8988T (cell line): Measurements from ENCODE around the gene TGIF1.
"Not testable (repeated sequence)": the region's sequence is repeated elsewhere in the genome, so short reads cannot be mapped to it uniquely, and the experiment has no call there.

Experiments
- DNase-seq: peaks from one replicate; pipeline ENCODE4 v3.0.0; 2011

Gene TGIF1

DNA sequence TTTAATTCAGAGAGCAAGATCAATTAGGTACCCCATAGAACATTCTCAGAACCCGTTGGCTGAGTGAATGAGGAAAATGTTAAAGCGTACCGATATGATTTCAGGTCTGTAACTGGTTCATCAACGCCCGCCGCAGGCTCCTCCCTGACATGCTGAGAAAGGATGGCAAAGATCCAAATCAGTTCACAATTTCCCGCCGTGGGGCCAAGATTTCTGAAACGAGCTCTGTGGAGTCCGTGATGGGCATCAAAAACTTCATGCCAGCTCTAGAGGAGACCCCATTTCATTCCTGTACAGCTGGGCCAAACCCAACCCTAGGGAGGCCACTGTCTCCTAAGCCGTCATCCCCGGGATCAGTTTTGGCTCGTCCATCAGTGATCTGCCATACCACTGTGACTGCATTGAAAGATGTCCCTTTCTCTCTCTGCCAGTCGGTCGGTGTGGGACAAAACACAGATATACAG is 7.3 kb downstream of the TGIF1 start:
- DNase-seq, result no peak

DNA sequence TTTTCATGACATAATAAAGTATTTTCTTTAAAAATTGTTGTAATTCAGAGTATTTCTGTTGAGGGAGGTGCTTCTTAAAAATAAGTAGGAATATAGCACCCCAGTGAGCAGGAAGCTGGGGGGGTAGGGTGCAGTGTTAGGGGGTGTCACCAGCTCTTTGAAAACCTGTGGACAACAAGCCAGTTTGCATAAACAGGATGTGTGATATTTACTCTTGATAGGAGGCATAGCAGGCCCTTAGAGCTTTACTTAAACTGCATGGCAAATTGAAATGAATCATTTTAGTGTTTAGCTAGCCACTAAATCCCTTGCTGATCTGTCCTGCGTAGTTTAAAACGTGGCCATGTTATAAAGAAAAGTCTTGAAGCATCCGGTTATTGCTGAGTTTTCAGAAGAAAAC is 8.4 kb downstream of the TGIF1 start:
- no peak for DNase-seq

DNA sequence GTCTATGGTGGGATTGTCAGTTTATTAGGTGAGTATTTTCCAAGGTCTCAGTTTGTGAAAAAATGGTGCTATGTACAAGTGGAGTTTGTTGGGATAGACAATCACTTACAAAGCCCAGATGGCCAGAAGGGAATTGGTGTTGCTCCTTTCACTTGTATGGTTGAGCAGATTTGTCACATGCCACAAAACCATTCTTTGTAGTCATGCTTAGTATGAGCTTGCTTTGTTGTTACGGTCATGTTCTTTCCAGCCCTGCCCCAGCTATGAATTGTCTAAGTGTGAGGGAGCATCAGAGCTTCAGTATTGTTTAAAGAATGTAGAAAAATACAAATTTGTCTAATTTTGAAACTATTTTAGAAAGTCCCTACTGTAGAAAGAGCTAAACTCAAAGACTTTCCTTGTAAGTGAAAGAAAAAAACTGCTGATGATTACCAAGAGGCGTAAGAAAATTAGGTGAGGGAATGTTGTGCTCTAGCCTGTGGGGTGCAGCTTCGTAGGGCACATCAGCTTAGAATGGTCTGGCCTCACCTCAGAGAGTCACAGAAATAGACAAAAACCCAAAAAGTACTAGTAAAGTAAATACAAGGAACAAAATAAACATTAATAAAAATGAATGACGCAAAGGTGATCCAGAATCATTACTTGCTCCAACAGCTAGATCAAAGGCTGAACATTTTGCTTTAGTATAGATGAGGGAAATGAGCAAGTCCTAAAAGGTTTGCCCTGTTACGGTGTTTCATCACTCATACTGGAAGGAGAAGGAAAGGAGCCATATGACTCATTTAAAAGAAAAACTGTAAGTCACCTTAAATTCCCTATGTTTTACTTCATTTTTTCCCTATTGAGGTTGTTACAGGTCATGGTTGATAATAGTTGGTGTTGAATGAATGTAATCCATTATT is 9.2 kb downstream of the TGIF1 start:
- no peak for DNase-seq

DNA sequence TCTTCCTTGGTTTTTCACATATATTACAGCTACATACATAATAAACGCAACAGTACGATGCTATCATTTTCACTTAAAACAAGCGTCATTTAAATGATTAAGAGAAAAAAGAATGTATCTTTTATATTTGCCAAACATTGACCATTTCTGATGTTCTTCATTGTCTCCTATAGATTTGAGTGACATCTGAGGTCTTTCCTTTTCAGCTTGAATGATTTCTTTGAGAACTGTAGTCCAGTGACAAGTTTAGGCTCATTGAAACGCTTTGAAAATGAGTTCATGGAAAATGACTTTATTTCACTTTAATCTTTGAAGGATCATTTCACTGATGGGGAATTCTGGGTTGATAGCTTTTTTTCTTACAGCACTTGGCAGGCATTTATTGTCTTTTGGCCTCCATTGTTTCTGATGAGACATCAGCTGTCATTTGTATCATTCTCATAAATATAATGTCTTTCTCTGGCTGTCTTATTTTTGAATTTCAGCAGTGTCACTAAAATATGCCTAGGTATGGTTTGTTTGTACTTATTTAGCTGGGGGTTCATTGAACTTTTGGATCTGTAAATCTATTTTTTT is 10.9 kb downstream of the TGIF1 start:
- no peak for DNase-seq

DNA sequence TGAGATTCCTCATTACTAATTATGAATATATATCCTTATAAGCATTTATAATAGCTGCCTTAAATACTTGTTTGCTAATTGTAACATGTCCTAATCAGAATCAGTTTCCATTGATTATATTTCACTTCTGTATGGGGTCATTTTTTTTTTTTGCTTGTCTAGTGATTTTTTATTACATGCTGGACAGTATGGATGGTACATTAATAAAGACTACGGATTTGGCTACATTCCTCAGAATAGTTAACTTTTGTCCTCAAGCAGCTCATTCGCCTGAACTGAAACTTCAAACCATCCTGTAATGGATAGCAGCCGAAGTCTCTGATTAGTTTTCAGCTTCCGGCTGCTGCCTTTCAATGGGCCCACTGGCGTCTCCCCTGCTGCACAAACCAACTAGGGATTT is 11.7 kb downstream of the TGIF1 start:
- no peak for DNase-seq

DNA sequence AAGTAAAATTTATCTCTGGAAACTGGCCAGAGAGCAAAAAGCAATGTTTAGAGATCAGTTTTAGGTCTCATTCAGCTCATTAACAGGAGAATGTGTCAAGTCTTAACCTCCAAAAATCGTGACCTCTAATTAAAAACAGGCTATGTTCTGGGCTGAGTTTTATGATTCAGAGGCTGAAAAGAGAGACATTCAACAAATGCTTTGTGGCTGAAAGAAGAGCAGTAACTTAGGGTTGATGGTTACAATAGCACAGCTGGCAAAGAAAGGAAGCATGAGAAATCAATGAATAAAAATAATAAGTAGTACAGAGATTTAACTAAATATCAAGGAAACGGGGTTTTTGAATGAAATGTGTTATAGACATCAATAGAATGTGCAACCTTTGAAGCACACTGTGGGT is 13.1 kb downstream of the TGIF1 start:
- DNase-seq, result no peak

DNA sequence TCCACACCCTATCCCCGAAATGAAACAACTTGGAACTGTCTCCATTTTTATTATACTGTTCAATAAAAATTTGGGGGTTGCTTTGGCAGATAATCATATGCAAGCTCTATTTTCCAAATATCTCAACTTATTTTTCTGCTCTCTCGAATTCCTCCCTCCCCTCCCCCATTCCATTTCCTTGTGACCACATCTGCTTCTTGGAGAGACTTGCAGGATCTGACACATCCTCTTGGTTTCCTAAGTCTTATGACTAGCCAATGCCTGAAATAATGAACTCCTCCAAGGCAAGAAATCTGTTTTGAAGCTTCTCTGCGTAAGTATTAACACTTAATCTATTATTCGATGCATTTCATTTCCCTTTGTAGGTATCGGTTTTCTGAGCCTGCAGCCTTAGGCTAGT is 16.1 kb downstream of the TGIF1 start:
- DNase-seq, result no peak

DNA sequence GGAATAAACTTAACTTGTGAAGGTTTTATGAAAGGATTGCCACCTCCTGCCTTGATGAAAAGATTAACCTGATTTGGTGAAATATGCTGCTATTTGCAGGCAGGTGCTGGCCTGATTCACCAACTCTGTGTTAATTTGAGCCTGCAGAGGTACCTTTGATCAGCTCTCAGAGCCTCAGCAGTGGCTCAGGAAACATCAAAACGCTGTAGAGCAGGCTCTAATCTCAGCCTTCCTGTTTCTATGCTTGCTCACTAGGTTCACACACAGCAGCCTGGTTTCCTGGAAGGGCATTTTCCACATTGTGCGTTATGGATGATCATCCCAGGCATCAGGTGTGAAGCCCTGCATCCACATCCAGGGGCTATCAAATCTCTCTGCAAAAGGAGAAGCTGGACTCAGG is 16.9 kb downstream of the TGIF1 start:
- no peak for DNase-seq

DNA sequence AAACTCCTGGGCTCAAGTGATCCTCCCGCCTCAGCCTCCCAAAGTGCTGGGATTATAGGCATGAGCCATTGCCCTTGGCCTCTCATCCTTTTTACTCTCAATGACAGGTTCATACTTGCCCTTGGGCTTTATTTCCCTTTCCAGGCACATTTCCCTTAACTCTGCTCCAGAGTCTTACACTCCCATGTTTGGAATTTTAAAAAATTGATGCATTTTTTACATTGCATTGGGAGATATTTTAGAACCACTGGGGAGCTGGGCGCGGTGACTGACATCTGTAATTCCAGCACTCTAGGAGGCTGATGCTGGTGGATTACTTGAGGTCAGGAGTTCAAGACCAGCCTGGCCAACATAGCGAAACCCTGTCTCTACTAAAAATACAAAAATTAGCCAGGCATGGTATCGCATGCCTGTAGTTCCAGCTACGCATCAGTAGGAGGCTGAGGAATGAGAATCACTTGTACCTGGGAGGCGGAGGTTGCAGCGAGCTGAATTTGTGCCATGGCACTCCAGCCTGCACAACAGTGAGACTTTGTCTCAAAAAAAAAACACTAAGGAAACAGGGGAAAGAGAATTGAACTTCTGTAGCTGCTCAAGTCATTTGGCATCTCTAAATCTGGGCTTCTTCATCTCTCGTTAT is 18.2 kb downstream of the TGIF1 start:
- DNase-seq, result no peak

DNA sequence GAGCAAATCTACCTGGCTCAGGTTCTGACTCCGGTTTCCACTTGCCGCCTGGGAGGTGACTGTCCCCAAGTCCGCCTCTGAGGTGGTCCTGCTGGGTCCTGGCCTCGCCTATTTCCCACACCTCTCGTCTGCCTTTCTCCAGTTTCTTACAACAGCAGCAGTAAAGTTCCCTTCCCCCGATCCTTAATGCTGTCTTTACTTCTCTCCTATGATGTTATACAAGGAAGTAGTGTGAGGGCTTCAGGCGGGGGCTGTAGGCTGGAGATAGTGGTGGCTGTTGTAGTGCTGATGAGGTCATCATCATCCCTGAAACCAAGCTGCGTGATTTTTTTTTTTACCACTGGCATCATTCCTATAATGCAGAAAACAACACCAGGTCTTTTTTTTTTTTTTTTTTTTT is 18.9 kb downstream of the TGIF1 start:
- no peak for DNase-seq

DNA sequence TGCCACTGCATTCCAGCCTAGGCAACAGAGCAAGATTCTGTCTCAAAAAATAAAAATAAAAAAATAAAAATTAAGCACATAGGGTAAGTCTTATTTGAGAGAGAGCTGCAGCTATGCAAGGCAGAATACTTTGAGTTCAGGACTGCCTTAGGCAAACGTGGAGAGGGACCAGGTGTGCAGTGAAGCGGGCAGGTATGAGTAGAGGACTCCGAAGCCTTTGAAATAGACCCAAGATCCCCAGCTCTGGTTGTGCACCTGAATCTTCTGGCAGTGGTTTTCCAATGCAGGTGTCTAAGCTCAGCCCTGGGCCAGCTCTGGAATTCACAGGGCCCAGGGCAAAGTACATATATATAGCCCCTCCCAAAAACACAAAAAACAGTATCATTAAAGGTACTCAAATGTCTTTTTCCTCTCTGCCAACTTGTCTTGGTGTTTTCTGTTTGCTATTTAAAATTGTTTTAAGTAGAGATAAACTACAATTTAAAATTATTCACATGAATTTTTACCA is 21.2 kb downstream of the TGIF1 start:
- no peak for DNase-seq

DNA sequence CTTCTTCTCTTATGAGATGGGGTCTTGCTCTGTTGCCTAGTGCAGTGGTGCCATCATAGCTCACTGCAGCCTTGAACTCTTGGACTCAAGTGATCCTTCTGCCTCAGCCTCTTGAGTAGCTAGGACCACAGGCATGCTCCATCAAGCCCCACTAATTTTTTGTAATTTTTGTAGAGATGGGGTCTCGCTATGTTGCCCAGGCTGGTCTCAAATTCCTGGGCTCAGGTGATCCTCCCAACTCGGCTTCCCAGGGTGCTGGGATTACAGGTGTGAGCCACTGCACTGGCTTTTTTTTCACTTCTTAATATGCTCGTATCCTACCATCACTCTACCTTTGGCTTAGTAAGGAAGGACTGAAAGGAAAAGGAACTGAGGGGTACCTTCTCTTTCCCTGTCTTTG is 22.1 kb downstream of the TGIF1 start:
- DNase-seq, result not testable (repeated sequence)

DNA sequence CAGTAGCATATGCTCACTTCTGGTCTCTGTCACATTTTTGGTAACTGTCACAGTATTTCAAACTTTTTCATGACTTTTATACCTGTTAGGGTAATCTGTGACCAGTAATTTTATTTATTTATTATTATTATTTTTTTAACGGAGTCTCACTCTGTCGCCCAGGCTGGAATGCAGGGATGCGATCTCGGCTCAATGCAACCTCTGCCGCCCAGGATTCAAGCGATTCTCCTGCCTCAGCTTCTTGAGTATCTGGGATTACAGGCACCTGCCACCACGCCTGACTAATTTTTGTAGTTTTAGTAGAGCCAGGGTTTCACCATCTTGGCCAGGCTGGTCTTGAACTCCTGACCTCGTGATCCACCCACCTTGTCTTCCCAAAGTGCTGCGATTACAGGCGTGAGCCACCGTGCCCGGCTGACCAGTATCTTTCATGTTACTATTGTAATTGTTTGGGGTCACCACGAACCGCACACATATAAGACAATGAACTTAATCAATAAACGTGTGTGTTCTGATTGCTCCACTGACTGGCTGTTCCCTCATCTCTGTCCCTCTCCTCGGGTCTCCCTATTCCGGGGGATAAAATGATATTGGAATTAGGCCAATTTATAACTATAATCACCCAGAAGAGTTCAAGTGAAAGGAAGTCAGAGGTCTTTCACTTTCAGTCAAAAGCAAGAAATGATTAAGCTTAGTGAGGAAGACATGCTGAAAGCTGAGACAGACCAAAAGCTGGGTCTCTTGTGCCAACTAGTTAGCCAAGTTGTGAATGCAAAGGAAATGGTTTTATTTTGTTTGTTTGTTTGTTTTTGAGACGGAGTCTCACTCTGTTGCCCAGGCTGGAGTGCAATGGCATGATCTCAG is 22.9 kb downstream of the TGIF1 start:
- DNase-seq, result no peak

DNA sequence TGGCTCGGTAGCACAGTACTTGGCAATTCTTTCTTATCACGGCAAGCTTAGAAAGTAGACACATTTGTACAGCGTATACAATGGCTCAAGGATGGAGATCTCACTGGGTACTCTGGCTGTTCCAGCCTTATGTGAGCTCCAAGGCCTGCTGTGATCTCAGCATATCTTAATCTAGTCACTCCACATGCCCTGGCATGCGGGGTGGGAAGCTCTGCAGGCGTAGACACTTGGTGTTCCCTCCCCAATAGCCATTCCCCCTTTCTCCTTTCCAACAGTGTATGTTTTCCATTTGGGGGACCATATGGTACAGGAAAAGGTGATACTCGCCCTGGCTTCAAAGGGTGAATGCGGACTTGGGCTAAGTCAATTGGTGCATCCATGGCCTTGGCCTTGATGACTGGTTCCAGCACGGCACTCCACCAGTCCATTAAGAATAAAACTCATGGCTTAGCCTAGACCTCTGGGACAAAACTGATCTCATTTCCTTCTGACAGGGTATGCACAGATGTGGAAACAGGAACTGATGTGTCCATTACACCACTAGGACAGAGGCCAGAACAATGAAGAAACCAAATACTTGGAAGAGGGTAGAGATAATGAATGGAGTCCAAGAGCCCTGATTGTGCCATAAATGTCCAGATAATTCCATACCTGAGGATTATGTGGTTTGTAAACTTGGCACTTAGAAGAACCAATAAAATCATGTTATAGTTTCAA is 28.4 kb downstream of the TGIF1 start:
- no peak for DNase-seq

DNA sequence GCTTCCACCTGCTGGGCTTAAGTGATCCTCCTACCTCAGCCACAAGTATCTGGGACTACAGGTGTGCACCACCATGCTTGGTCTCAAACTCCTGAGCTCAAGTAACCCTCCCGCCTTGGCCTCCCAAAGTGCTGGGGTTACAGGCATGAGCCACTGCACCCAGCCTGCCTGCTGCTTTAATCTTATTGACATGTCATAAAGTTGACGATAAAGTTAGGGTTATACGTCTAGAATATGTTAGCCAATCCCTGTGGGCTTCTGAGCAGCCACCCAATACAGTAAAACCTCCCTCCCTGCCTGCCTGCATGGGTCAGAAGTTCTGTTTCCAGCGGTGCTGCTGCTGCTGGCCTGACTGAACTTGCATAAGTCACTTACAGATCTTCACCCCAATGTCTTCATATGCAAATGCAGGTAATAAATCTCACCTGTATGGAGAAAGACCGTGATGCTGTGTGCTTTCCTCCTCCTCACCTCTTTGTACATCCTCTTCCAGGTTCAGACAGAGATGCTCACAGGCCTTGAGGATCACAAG is 30.1 kb downstream of the TGIF1 start:
- DNase-seq, result no peak

DNA sequence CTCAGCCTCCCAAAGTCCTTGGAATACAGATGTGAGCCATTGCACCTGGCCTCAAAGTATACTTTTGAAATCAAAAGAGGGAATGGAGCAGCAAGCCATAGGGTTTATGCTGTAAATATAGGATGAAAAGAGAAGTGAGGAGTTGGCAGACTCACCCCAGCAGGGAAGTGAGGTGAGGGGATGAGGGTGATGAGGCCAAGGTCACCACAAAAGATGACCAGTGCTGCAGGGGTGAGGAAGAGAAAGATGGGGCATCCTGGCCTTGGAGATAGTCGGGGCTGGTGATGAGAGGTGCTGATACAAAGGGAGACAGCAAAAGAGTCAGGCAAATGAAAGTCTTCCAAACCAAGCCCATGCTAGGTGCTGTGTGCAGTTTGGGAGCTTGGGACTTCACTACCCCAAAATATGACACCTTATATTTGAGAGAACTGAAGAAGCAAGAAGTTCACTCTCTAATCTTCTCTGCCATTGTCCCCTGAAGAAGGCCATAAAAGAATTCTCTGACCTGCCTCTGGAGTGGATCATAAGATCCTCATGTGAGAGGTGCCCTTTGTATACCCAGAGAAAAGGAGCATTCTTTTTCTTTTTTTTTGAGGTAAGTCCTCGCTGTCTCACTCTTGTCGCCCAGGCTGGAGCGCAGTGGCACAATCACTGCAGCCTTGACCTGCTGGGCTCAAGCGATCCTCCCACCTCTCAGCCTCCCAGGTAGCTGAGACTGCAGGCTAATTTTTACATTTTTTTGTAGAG is 31.0 kb downstream of the TGIF1 start:
- DNase-seq, result no peak

DNA sequence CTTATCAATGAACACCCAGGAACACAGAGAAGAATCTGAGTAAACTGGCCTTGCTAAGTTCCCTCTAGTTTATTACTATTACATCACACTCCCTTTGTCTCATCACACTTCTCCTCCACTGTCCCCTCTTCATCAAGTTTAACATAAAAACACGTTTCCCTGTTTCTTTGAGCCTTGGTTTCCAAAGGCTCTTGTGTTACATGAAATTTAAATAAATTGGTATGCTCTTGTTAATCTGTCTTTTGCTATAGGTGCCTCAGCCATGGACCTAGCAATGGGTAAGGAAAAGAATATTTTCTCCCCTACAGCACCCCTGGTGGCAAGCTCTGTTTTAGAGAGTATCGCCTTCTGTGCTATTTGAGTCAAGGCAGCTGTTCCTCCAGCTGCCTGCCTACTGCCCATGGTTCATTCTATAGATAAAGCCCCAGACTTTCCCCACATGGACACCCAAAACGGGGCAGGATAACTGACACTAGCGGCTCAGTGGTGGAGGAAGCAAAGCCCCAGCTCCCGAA is 31.8 kb downstream of the TGIF1 start:
- peak; percentile 45 for DNase-seq

DNA sequence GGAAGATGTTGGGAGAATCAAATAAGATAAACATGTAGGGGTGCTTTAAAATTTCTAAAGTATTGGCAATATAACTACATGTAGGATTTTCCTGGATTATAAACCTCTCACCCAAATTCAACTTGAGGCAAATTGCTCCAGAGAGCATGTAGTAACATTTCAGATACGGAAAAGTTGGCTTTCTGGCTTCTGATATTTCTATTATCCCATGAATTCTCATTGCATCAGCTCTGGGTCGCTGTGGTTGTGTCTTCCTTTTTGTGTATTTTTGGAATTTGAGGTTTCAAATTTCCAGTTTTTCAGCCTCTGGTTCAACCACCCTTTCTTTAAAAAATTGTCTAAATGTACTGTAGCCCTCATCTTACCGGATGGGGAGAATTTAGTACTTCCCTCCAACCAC is 32.3 kb downstream of the TGIF1 start:
- DNase-seq, result no peak

DNA sequence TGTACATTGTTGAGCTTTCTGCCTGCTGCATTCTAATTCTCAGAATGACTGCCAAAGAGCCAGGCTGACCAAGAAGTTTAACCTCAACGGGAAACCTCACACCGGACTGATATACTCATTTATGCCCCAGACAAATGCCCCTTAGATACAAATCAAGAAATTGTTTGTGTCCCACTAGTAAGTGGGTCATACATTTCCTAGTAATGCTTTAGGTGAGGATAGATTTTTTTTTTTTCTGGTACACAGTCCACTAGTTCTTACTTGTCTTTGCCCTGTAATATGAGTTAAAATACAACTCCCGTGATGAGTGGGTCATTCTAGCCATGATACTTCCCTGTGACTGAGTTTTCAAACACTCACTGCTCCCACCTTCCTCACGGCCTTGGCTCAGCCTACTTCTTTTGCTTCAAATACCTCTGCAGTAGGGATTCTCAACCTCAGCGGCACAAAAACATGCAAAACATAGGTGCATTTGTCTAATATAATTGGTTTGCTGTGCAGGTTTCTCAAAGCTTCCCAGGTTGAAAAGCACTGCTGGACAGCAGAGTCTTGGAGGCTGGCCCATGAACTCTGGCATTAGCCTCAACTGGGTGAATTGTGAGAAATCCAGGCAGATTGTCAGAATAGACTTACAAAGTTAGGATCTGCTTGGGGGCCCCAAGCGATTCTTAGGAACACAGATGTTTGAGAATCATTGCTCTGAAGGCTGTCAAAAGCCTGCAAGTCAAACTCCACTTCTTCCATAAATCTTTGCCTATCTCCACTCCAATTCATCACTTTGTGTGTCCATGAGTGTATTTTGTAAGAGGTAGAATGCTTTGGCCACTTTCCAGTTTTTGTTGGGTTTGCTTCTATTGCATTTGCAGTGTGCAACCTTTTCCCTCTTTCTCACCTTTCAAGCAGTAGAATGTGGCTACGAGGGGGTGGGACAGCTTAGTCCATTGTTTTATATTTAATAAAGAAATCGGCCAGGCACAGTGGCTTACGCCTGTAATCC is 35.5 kb downstream of the TGIF1 start:
- no peak for DNase-seq

DNA sequence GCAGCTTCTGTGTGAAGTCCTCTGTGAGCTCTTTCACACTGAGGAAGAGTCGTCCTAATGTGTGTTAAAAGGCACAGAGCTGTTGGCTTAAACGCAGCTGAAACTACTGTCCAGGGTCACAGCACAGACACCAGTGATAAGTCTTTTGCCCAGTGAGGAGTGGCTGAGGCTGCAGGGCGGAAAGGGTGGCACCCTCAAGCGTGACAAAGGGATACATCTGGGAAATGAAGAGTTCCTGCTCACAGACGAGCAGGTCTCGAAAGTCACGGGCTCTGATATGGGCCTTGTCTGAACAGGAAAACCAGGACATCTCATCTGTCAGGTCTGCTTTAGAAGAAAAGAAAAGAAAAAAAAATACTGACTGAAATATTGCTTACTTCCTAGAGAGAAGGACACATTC is 36.5 kb downstream of the TGIF1 start:
- no peak for DNase-seq
